Testis (tissue), 3 donors: ENCODE results near the gene ANGPTL4. TPM values are rescaled to one million over a fixed set of nuclear protein-coding genes. Genes with fewer than 3 reads are reported as not detected.

ENCODE experiments used
- DNase-seq: peaks from one replicate; pipeline ENCODE4 v3.0.0-alpha.2; 2019
- H3K27ac ChIP-seq, 2 donors: fragments of 200-600 bp; sonication (generic); one replicate each; pipeline ENCODE4 v1.5.1; 2019
- H3K27me3 ChIP-seq: fragments of 200-600 bp; sonication (generic); one replicate; pipeline ENCODE4 v1.5.1; 2019
- H3K36me3 ChIP-seq: fragments of 200-600 bp; sonication (generic); one replicate; pipeline ENCODE4 v1.5.1; 2017; ENCODE audit warnings: low read depth; ENCODE audit errors: missing control alignments
- H3K4me1 ChIP-seq: fragments of 200-600 bp; sonication (generic); one replicate; pipeline ENCODE4 v1.5.1; 2019
- H3K4me3 ChIP-seq, 2 donors: fragments of 200-600 bp; sonication (generic); one replicate each; pipeline ENCODE4 v1.5.1; 2017 to 2019
- H3K9me3 ChIP-seq: fragments of 200-600 bp; sonication (generic); one replicate; pipeline ENCODE4 v1.5.1; 2017
- CTCF ChIP-seq, 3 experiments: fragments of 450-650 bp in 2 of 3; fragments of 200-600 bp in 1 of 3; sonication (generic) in 1 of 3; IDR thresholded peaks; one replicate each; pipeline ENCODE4 v1.5.1; 2016 to 2019; ENCODE audit warnings: antibody characterized with exemption in 3 of 3, mild to moderate bottlenecking in 2 of 3, moderate library complexity in 1 of 3
- POLR2A ChIP-seq: fragments of 450-650 bp; IDR thresholded peaks from one replicate; pipeline ENCODE4 v1.6.1; 2017; ENCODE audit warnings: antibody characterized with exemption, mild to moderate bottlenecking, moderate library complexity
- WGBS, 2 donors: methylation state at CpG; one replicate each; pipeline ENCODE4 v1.1.5; 2018; 5-methylcytosine and 5-hydroxymethylcytosine counted together
- intact Hi-C: fragments of 100-400 bp; cut with DNase I; formaldehyde crosslinking; loops from one replicate; pipeline ENCODE4 v1.15.1; 2023; ENCODE audit warnings: low total_unique reads
- polyA plus RNA-seq: library from polyadenylated mRNA; stranded (reverse); fragments of 350-450 nt; fragmentation: Illumina TruSeq; extraction: RNeasy Lipid Tissue Mini Kit (QIAGEN cat#74804); gene quantifications from one replicate; pipeline ENCODE4 v1.2.3, GENCODE V29; 2014; ENCODE audit warnings: low read depth, low replicate concordance; ENCODE audit not compliant: insufficient read depth
- total RNA-seq, 2 donors: library from RNA; depleted of rRNA; stranded (reverse); fragments of >200 nt; gene quantifications; one replicate each; pipeline ENCODE4 v1.2.3, GENCODE V29; 2016

The ANGPTL4 gene
- total and polyA plus RNA-seq, 3 donors from 2014 or later = 10.0 to 18.5 (median 10.2) TPM

GRCh38 chr19:8397746-8398310, 33.9 kb downstream of the ANGPTL4 start:
- 76 to 85% methylated on average over 3 to 10 of the region's 10 CpGs for WGBS, 2 donors
- TF ChIP-seq CTCF (IDR thresholded peaks at IDR 0.05) = no peak
- H3K9me3 ChIP-seq = no peaks in the 10 kb centered on the region
- no peak for DNase-seq
- H3K36me3 ChIP-seq = no peaks in the 10 kb centered on the region
- no peaks in the 10 kb centered on the region for H3K27me3 ChIP-seq
- no peak overlapping the region for H3K27ac ChIP-seq
- peaks cover 42% of the 10 kb centered on the region for H3K4me1 ChIP-seq
- intact Hi-C loops = no loop called here
- H3K4me3 ChIP-seq = no peak overlapping the region

- Histone ChIP-seq H3K27ac (no peak overlapping the region), H3K4me1 (peaks cover 36% of the 10 kb centered on the region), H3K27me3 (no peaks in the 10 kb centered on the region), H3K4me3 (no peak overlapping the region), H3K9me3 (no peaks in the 10 kb centered on the region), H3K36me3 (no peaks in the 10 kb centered on the region)
- no peak for DNase-seq
- intact Hi-C loops = no loop called here
- TF ChIP-seq POLR2A = no peak
- TF ChIP-seq CTCF (IDR thresholded peaks at IDR 0.05) = no peak
- WGBS, 2 donors = 26 to 36% methylated on average over 4 to 9 of the region's 9 CpGs
Observed at GRCh38 chr19:8398311-8398771, 34.4 kb downstream of the ANGPTL4 start.

GRCh38 chr19:8399681-8400188, 35.8 kb downstream of the ANGPTL4 start:
- no peak for DNase-seq
- H3K27me3 ChIP-seq = no peaks in the 10 kb centered on the region
- H3K36me3 ChIP-seq = no peaks in the 10 kb centered on the region
- no peak overlapping the region for H3K27ac ChIP-seq
- peaks cover 30% of the 10 kb centered on the region for H3K4me1 ChIP-seq
- no peaks in the 10 kb centered on the region for H3K9me3 ChIP-seq
- H3K4me3 ChIP-seq = no peak overlapping the region
- 93 to 99% methylated on average over 16 to 30 of the region's 34 CpGs for WGBS, 2 donors
- intact Hi-C loops = no loop called here
- TF ChIP-seq POLR2A (no peak), CTCF (IDR thresholded peaks at IDR 0.05) (no peak)

GRCh38 chr19:8401981-8402411, 38.0 kb downstream of the ANGPTL4 start:
- Histone ChIP-seq H3K4me3 (no peak overlapping the region), H3K9me3 (no peaks in the 10 kb centered on the region), H3K4me1 (peaks cover 29% of the 10 kb centered on the region), H3K36me3 (no peaks in the 10 kb centered on the region), H3K27ac (no peak overlapping the region), H3K27me3 (no peaks in the 10 kb centered on the region)
- intact Hi-C loops = no loop called here
- 94% methylated on average over 21 of the region's 21 CpGs; no CpG with 5 or more reads in 1 of the 2 donors for WGBS, 2 donors
- TF ChIP-seq POLR2A (no peak), CTCF (IDR thresholded peaks at IDR 0.05) (no peak)
- no peak for DNase-seq
